DND-41 (cell line): ENCODE data around the gene ITSN1.

Source experiments
- ATAC-seq: fragments of 200-7000 bp; cut with Tn5 transposase; 3 replicates; pipeline ENCODE4 v1.9.1; 2021; ENCODE audit warnings: low read depth; ENCODE audit not compliant: insufficient read depth
- DNase-seq: peaks from one replicate; pipeline ENCODE4 v3.0.0-alpha.2; 2020
- H2AFZ ChIP-seq: 2 replicates; pipeline ENCODE4 v1.6.0; 2012; ENCODE audit warnings: low read depth, low read length
- H3K27ac ChIP-seq: 2 replicates; pipeline ENCODE4 v1.5.1; 2012; ENCODE audit warnings: low read length, inconsistent platforms
- H3K27me3 ChIP-seq: fragments of 200-600 bp; sonication (generic); 2 replicates; pipeline ENCODE4 v1.6.0; 2012; ENCODE audit warnings: low read length, mild to moderate bottlenecking, inconsistent platforms; ENCODE audit not compliant: insufficient read depth, poor library complexity
- H3K36me3 ChIP-seq: 2 replicates; pipeline ENCODE4 v1.5.1; 2012; ENCODE audit warnings: low read length, inconsistent platforms; ENCODE audit not compliant: insufficient read depth
- H3K4me1 ChIP-seq: 2 replicates; pipeline ENCODE4 v1.5.1; 2012; ENCODE audit warnings: mild to moderate bottlenecking, low read length; ENCODE audit not compliant: insufficient read depth
- H3K4me2 ChIP-seq: 2 replicates; pipeline ENCODE4 v1.6.0; 2012; ENCODE audit warnings: mild to moderate bottlenecking, moderate library complexity, low read length, inconsistent platforms; ENCODE audit not compliant: insufficient read depth
- H3K4me3 ChIP-seq, 2 experiments: fragments of 200-600 bp in 1 of 2; shearing (Covaris generic) in 1 of 2; 2 replicates each; pipeline ENCODE4 v1.5.1; 2012 to 2016; ENCODE audit warnings: inconsistent platforms in 2 of 2, low read length in 2 of 2, mild to moderate bottlenecking in 2 of 2, low read depth in 1 of 2, moderate library complexity in 1 of 2
- H3K79me2 ChIP-seq: 2 replicates; pipeline ENCODE4 v1.6.0; 2012; ENCODE audit warnings: low read length, inconsistent platforms; ENCODE audit not compliant: insufficient read depth
- H3K9ac ChIP-seq: 2 replicates; pipeline ENCODE4 v1.6.0; 2012; ENCODE audit warnings: low read depth, mild to moderate bottlenecking, inconsistent platforms, low read length, moderate library complexity
- H3K9me3 ChIP-seq: 2 replicates; pipeline ENCODE4 v1.5.1; 2012; ENCODE audit warnings: low read length, moderate library complexity, mild to moderate bottlenecking, inconsistent platforms; ENCODE audit not compliant: insufficient read depth, severe bottlenecking
- H4K20me1 ChIP-seq: 2 replicates; pipeline ENCODE4 v1.6.0; 2012; ENCODE audit warnings: low read length; ENCODE audit not compliant: insufficient read depth
- CTCF ChIP-seq: IDR thresholded peaks from 2 replicates; pipeline ENCODE4 v1.5.1; 2012; ENCODE audit warnings: borderline replicate concordance, low read length, moderate library complexity, mild to moderate bottlenecking; ENCODE audit not compliant: poor library complexity, severe bottlenecking; ENCODE audit errors: extremely low read depth
- EZH2 ChIP-seq: IDR thresholded peaks from 3 replicates; pipeline ENCODE4 v1.6.1; 2012; ENCODE audit warnings: borderline replicate concordance, low read depth, mild to moderate bottlenecking, moderate library complexity, low read length, inconsistent platforms; ENCODE audit not compliant: severe bottlenecking

ITSN1 gene

DNA sequence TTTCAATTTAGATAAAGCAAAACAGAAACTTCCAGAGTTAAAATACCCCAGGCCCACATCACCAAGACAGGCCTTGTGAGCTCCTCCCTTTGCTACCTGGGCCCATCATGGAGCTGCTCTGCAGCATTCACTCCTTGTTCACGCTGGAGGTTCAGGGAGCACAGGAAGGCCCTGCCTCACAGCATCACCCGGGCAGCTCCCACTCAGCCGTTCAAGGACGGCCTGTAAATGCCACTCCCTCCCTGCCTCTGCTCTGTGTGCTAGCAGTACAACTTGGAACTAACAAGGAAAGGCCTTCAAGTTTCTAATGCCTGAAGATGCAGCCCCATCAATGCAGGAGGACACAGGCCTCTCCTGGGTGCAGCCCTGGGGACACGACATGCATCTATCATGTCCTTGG, 261.7 kb downstream of the ITSN1 start:
- H3K36me3 ChIP-seq, result peaks cover 75% of the 10 kb centered on the region

DNA sequence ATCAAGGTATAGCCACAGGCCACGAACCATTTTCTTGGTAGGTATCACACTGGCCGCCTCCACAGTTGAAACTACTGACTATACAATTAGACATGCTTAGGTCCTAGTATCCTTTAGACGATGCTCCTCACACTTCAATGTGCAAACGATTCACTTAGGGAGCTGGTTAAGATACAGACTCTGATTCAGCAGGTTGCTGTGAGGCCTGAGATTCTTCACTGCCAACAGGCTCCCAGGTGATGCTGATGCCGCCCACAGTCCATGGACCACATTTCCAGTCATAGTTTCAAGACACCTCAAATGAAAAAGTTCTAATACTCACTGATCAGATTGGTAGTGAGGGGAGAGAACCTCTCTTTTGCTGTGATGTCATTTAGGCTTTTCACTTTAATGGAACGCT, 266.5 kb downstream of the ITSN1 start:
- ATAC-seq (no peak), DNase-seq (no peak)
- Histone ChIP-seq H4K20me1 (no peaks in the 10 kb centered on the region), H3K4me2 (no peak overlapping the region), H3K9ac (no peak overlapping the region), H3K4me1 (peaks cover 8% of the 10 kb centered on the region; the same call in 1 of the 2 replicates), H3K4me3 (no peak overlapping the region), H3K27ac (no peak overlapping the region), H3K36me3 (peaks cover 95% of the 10 kb centered on the region), H2AFZ (no peak overlapping the region), H3K9me3 (no peaks in the 10 kb centered on the region), H3K79me2 (peaks cover 30% of the 10 kb centered on the region), H3K27me3 (no peaks in the 10 kb centered on the region)
- TF ChIP-seq CTCF, result no peak
- TF ChIP-seq EZH2, result no peak

More for the DNA sequence above, 261.7 kb downstream of the ITSN1 start:
- no peaks in the 10 kb centered on the region for H3K79me2 ChIP-seq
- no peak overlapping the region for H3K4me3 ChIP-seq
- ATAC-seq, result no peak
- H2AFZ ChIP-seq, result no peak overlapping the region
- H3K4me2 ChIP-seq, result no peak overlapping the region
- DNase-seq, result no peak
- no peaks in the 10 kb centered on the region for H3K4me1 ChIP-seq
- TF ChIP-seq EZH2 (no peak), CTCF (no peak)
- no peak overlapping the region for H3K27ac ChIP-seq
- H3K9me3 ChIP-seq, result no peaks in the 10 kb centered on the region
- H3K9ac ChIP-seq, result no peak overlapping the region
- no peaks in the 10 kb centered on the region for H4K20me1 ChIP-seq
- H3K27me3 ChIP-seq, result no peaks in the 10 kb centered on the region

DNA sequence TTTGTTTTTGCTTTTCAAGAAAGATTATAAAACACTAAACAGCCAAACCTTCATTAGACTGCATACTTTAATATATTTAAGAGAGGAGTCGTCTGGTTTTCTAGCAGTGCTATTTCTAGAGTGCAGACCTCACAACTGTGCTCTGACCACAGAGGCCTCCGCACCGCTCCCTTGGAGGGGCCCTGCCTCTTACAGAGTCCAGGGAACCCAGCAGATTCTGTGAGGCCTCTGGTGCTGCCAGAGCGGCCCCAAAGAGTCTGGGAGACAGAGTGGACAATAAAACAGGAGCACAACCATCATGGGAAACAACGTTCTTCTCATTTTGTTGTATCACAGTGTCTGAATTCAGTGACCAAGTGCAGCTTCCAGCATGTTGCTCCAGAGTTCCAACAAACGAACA, 267.5 kb downstream of the ITSN1 start:
- H3K4me1 ChIP-seq, result peaks cover 18% of the 10 kb centered on the region
- DNase-seq, result no peak
- H3K27me3 ChIP-seq, result no peaks in the 10 kb centered on the region
- no peaks in the 10 kb centered on the region for H4K20me1 ChIP-seq
- H3K27ac ChIP-seq, result no peak overlapping the region
- H3K4me3 ChIP-seq, result no peak overlapping the region
- no peak overlapping the region for H3K4me2 ChIP-seq
- no peak for ATAC-seq
- no peaks in the 10 kb centered on the region for H3K9me3 ChIP-seq
- H3K79me2 ChIP-seq, result peaks cover 39% of the 10 kb centered on the region
- H3K36me3 ChIP-seq, result peaks cover 93% of the 10 kb centered on the region
- H2AFZ ChIP-seq, result no peak overlapping the region
- H3K9ac ChIP-seq, result no peak overlapping the region
- TF ChIP-seq CTCF, result no peak
- no peak for TF ChIP-seq EZH2

GRCh38 chr21:33914188-33914587, 271.9 kb downstream of the ITSN1 start:
- no peaks in the 10 kb centered on the region for H3K27me3 ChIP-seq
- no peak overlapping the region for H2AFZ ChIP-seq
- TF ChIP-seq CTCF, result no peak
- TF ChIP-seq EZH2, result no peak
- H3K27ac ChIP-seq, result no peak overlapping the region
- peak overlapping the region in 1 of 2 experiments; percentile 98; a peak in 2 of 4 replicates for H3K4me3 ChIP-seq
- DNase-seq (no peak), ATAC-seq (no peak)
- H3K9me3 ChIP-seq, result no peaks in the 10 kb centered on the region
- peaks cover 49% of the 10 kb centered on the region for H3K79me2 ChIP-seq
- H3K4me2 ChIP-seq, result peak overlapping the region; percentile 70
- no peaks in the 10 kb centered on the region for H4K20me1 ChIP-seq
- H3K9ac ChIP-seq, result peak overlapping the region; percentile 96
- peaks cover 55% of the 10 kb centered on the region for H3K36me3 ChIP-seq
- peaks cover 30% of the 10 kb centered on the region for H3K4me1 ChIP-seq
